Mesenteric fat pad (tissue), 1 donor: ENCODE data around the gene ERG. TPM values are rescaled to one million over a fixed set of nuclear protein-coding genes. Genes with fewer than 3 reads are reported as not detected.

Experiments
- DNase-seq: peaks from one replicate; pipeline ENCODE4 v3.0.0-alpha.2; 2020; ENCODE audit warnings: low spot score
- total RNA-seq: library from RNA; stranded (reverse); fragmentation: NEBNext Ultra II Directional; extraction: Animal tissue kit (Norgen Biotek cat#: 25700); gene quantifications from one replicate; pipeline ENCODE4 v1.2.1, GENCODE V29; 2021
- donor health status: DM: yes; HTN: yes; CAD: no.

Gene ERG
- total RNA-seq, 1 donor from 2014 or later, result 37.4 TPM

- no peak for DNase-seq
Measured at GRCh38 chr21:38474796-38475195, 23.5 kb downstream of the ERG start.

- no peak for DNase-seq
Measured at GRCh38 chr21:38474124-38474523, 24.2 kb downstream of the ERG start.

- no peak for DNase-seq
Measured at GRCh38 chr21:38472412-38473108, 25.7 kb downstream of the ERG start.

GRCh38 chr21:38471766-38472165 lies 26.5 kb downstream of the ERG start:
- DNase-seq, result no peak

GRCh38 chr21:38470755-38471154 lies 27.5 kb downstream of the ERG start:
- DNase-seq, result no peak

GRCh38 chr21:38469642-38470041 lies 28.6 kb downstream of the ERG start:
- DNase-seq, result no peak

- no peak for DNase-seq
Measured at GRCh38 chr21:38468989-38469388, 29.3 kb downstream of the ERG start.

GRCh38 chr21:38467911-38468310 lies 30.4 kb downstream of the ERG start:
- no peak for DNase-seq

GRCh38 chr21:38467374-38467773 lies 30.9 kb downstream of the ERG start:
- DNase-seq, result no peak

GRCh38 chr21:38460171-38460742 lies 38.0 kb downstream of the ERG start:
- no peak for DNase-seq

- DNase-seq, result no peak
Measured at GRCh38 chr21:38459490-38459889, 38.8 kb downstream of the ERG start.

- DNase-seq, result no peak
Measured at GRCh38 chr21:38455403-38455802, 42.9 kb downstream of the ERG start.

GRCh38 chr21:38454702-38455101 lies 43.6 kb downstream of the ERG start:
- no peak for DNase-seq

- DNase-seq, result no peak
Measured at GRCh38 chr21:38454161-38454560, 44.1 kb downstream of the ERG start.

GRCh38 chr21:38448671-38449385 lies 49.4 kb downstream of the ERG start:
- DNase-seq, result no peak

- no peak for DNase-seq
Measured at GRCh38 chr21:38447611-38448010, 50.7 kb downstream of the ERG start.

- no peak for DNase-seq
Measured at GRCh38 chr21:38444691-38445090, 53.6 kb downstream of the ERG start.

GRCh38 chr21:38443110-38443509 lies 55.2 kb downstream of the ERG start:
- no peak for DNase-seq

- DNase-seq, result no peak
Measured at GRCh38 chr21:38441153-38441552, 57.1 kb downstream of the ERG start.

GRCh38 chr21:38440746-38441145 lies 57.5 kb downstream of the ERG start:
- no peak for DNase-seq

- DNase-seq, result no peak
Measured at GRCh38 chr21:38439957-38440356, 58.3 kb downstream of the ERG start.

- no peak for DNase-seq
Measured at GRCh38 chr21:38439426-38439825, 58.9 kb downstream of the ERG start.

- DNase-seq, result no peak
Measured at GRCh38 chr21:38438462-38438893, 59.8 kb downstream of the ERG start.
